A172 (cell line): ENCODE data around the gene ZNRF3. TPM values are rescaled to one million over a fixed set of nuclear protein-coding genes. Genes with fewer than 3 reads are reported as not detected.
"Not testable (repeated sequence)": the region's sequence is repeated elsewhere in the genome, so short reads cannot be mapped to it uniquely, and the experiment has no call there.

Source experiments
- DNase-seq: peaks from one replicate; pipeline ENCODE4 v3.0.0-alpha.2; 2015; ENCODE audit warnings: low spot score
- total RNA-seq: library from RNA; depleted of rRNA; stranded (reverse); fragments of >200 nt; shearing (Covaris generic); gene quantifications from 2 replicates; pipeline ENCODE4 v1.2.3, GENCODE V29; 2014

Gene ZNRF3
- total RNA-seq, 1 experiment from 2014 or later: 3.8 TPM

DNA sequence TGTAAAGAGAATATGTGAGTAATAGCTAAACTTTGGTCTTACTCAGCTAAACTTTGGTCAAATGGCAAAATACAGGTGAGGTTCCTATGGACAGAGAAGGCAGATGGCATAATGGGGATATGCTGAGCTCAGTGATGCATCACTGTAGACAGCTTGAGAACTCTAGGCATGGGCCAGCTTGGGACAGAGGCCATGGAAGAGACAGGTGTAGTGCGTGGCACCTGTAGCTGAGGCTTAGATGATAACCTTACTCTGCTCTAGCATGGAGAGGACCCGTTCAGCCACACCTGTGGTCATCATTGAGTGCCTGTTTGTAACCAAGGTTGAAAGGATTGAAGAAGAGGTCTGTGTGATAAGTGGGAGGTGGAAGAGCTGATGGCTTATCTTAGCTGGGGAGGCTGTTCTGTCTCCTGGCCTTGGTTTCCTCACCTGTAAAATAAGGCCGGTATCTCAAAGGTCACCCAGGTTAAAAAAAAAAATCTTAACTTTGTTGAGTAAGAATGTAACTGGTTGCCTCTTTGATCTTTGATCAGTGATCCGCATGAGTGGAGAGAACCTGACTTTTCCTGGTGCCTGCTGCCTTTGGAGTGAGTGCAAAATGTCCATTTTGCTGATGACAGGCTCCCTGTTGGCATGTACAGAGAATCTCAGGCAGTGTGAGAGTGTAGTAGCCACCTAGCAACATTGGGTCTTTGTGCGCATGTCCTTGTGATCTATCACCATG, 48.6 kb downstream of the ZNRF3 start:
- no peak for DNase-seq

DNA sequence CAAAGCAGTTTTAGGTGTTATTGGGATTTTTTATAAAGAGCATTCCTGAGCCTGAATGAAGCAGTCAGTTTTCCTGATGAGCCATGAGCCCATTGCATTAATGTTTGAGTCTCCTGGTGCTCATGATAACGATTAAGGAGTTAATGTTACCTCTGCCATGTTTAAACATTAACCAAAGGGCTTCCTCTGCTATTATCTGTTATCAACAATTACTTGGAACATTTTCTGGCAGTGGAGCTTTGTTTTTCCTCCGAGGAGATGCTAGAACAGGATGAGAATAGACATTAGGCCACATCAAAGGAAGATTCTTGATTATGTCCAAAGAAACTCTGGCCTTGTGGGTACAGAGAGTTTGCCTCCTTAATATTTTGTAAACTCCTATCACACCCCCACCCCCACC, 49.9 kb downstream of the ZNRF3 start:
- DNase-seq: no peak

DNA sequence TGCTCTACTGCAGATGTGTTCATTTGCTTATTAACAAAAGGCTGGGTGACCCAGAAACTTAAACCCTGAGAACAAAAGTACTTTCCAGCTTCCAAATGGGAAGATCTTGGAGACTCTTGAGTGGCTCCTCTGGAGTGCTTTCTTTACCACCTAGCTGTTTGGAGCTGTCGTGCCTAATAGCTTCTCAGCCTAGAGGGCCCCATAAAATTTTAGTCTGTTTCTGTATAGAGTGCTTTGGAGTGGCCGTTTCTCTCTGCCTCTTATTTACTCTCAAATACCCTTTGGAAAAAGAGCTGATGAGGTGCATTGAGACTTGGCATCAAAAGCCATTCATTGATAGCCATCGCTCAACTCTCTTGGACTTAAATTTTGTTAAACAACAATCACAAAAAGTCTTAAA, 50.7 kb downstream of the ZNRF3 start:
- DNase-seq: no peak

DNA sequence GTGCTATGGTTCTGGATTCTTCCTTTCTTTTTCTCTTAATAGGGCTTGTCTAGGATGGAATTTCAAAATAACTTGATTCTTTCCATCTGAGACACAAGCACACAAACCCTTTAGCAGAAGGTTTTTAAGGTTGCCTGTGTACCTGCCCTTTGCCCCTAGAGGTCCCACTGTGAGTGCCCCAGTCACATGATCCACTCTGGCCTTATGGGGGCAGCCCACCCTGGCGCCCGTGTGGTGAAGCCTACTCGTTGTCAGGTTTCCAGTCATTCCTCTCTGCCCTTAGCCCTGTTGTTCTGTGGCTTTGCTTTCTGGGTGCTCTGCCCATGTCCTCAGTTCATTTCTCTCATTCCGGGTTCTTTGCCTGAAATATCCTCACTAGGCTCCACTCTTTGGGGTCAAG, 51.8 kb downstream of the ZNRF3 start:
- DNase-seq: no peak

DNA sequence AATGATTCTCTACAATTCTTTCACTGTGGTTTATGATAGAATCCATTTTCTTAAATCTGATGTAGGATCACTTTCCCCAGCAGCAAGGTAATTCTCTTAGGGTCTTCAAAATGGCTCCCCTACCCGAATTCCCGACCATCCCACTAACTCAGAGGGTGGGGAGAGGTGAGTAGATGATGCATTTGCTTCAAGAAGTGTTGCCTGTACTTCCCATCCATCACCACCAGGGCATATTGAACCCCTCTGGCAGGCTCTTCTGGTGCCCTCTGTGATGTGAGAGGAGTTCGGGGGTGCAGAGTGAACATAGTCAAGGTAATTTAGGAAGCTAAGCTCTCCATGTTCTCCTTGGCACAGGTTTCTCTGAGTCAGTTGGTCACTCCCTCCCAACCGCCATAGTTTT, 52.3 kb downstream of the ZNRF3 start:
- no peak for DNase-seq

DNA sequence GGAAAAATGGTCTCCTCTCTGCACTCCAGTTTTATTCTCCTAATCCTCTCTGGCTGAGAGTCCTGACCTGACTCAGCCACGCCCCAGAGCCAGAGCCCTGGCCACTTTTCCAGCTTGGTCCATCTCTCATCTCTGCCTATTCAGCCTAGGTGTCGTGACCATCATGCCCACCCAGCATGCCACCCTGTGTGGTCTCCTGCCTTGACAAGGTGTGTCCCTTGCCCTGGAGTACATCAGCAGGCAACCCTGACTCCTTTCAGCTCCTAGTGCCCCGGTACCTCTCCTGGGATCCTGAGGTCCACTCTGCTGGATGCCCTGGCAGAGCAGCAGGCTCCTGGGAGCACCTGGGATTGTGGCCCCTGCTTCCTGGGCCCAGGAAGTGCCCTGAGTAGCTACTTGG, 52.8 kb downstream of the ZNRF3 start:
- no peak for DNase-seq

DNA sequence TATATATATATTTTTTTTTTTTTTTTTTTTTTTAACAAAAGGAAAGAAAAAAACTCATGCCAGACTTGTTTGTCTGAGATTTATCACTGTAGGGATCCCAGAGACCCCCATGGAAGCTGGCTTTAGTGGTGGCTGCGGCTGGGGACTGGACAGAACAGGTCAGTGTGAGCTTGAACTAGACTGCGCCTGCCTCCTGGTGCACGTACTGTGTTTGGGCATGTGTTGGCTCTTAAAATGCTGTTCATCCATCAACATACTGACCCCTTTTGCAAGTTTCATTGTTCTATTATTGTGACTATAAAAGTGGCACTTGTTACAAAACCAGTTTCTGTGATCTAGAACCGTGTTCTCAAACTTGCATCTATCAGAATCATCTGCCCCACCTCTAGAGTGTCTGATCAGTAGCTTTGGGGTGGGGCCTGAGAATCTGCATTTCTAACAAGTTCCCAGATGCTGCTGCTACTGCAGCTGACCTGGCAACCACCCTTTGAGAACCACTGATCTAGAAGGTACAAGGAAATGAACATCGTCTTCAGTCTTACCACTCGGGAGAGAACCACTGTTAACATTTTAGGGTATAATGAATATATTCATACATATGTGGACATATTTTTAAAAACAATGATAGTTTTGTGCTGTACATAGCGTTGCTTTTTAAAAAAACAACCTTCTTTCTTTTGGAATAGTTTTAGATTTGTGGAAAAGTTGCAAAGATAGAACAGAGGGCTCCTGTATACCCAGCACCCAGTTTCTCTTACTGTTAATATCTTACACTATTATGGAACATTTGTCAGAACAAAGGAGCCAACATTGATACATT, 54.0 kb downstream of the ZNRF3 start:
- DNase-seq: no peak

DNA sequence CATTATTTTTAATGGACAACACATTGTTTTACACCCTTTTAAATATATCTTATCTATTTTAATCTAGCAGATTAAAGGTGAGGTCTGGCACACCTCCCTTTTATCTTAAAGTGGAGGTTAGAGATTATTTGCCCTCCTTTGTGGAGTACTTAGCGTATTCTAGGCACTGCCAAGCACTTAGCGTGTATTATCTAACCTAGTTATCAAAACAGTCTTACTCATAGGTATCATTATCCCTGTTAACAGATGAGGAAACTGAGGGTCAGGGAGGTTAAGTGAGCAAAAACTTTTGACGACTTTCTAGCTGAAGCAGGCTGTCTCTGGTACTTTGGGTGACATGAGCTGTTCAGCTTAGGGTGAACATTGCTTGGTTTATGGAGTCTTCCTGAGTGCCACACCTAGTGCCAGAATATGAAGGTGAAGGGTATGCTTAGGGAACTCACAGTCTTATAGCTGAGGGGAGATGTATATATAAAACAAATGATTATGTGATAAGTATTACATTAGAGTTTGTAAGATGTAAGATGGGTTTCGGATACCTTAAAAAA, 55.0 kb downstream of the ZNRF3 start:
- DNase-seq: no peak

DNA sequence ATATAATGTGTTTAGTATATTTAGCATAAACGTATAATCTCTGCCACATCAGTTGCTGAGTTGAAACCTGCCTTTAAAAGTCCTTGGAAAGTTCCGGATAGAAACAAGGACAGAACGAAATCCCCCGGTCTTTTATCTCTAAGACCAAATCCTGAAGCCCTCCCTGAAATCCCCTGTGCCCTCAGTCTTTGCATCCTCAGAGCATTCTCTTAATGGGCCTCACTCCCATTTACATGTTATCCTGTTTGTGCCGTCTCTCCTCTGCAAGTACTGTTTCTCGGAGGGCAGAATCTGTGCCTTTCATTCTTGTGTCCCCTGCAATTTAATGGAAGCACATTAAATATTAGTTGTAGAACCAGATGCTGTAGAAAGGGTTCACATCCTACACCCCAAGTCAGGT, 56.0 kb downstream of the ZNRF3 start:
- DNase-seq: no peak

DNA sequence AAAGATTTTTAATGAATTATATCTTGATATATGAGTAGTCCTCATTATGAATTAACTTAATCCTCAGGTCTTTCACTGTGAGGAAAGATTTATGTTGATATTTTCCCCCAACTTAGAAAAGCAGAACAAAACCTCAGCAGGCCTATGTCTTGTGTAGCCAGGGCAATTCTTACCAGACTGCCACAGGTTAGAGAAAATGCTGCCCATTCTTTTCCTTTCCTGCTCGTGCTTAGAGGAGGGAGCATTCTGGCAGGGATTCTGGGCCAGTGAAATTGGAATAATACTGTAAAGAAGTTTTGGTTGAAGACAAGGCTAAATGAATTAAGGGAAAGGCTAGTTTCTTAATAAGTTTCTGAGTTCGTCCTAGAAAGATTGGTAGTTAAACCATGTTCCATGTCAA, 56.6 kb downstream of the ZNRF3 start:
- DNase-seq: no peak

DNA sequence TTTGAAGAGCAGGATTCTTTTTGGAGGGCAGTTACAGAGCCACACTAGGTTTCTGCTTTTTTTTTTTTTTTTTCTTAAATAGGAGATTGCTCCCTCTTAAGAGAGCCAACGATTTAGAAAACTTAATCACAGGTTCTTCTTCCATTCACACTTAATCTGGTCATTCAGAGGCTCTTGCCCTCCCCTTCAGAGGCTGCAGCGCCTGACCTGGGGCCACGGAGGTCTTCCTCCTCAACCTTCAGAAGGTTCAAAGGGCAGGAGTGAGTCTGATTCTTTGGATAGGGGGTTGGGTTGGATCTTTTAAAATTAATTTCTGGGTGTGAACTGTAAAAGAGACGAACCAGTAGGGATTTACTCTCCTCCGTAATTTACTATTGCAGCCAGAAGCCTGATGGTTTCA, 57.1 kb downstream of the ZNRF3 start:
- DNase-seq: no peak

DNA sequence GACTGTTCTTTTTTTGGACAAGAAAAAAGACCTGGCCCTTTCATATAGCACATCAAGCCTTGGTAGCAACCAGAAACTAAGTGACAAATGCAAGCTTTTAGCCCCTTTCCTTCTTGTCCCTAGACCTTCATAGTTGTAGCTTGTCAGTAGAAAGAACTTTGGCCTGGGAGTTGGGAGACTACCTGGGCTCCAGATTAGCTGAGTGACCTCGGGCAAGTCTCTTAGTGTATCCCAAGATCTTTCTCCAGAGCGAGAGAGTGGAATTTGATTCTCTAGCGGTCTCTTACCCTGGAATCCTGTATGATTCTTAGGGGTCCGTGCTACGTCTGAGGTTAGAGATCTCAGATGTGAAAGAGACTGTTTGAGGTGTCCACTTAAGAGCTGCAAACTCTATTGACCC, 59.0 kb downstream of the ZNRF3 start:
- DNase-seq: no peak

DNA sequence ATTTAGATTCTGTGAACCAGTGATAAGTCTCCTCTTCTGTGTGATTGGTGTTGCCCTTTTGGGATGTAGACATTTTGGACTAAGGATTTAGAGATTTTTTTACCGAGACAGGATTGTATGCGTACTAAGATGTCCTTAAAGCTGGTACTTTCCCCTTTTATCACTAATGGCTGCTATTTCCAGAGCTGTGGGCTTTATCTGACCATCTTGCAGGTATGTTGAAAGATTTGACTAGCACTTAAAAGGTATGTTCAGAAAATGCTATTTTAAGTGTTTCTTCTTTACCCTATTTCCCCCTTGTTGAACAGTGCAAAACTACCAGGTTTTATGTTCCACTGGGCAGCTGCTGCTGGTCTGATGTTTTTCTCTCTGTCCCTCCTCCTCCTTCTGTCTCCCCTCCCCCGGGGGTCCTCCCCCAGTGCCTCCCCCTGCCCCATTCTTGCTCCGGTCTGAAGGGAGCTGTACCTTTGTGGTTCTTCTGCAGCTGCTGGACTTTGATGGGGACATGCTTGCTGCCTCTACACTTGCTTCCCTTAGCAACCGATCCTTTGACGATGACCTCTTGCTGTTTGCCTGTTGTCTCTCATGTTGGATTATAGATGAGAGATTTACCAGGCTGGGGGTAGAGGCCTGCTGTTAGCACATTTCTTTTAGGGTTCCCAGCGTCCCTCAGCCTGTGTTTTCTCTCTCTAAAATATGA, 59.6 kb downstream of the ZNRF3 start:
- DNase-seq: no peak

DNA sequence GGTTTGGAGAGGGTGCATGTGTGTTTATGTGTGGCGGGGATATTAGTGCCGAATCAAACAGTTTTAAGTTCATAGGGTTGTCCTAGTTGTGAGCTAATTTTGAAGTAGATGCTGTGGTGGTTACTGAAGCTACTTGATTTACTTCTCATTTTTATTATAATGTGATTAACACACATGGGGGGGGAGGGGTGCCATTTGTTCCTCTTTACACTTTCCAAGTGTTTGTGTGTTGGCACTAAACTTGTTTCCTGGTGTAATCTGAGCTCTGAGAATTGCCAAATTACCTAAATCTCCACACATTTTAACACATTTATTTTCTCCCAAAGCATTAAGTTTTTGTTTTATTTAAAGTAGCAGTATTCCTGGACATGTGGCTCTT, 60.1 kb downstream of the ZNRF3 start:
- no peak for DNase-seq

DNA sequence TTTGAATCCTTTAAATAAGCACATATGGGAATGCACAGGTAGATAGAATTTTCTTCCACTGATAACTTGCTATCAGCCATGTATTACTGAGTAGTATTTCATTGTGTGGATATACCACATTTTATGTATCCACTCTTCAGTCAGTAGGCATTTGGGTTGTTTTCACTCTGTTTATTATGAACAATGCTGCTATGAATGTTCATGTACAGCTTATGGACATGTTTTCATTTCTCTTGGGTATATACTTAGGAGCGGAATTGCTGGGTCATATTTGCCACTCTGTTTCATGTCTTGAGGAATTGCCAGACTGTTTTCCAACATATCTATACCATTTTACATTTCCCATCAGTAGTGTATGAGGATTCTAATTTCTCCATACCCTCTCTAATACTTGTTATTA, 63.8 kb downstream of the ZNRF3 start:
- no peak for DNase-seq

DNA sequence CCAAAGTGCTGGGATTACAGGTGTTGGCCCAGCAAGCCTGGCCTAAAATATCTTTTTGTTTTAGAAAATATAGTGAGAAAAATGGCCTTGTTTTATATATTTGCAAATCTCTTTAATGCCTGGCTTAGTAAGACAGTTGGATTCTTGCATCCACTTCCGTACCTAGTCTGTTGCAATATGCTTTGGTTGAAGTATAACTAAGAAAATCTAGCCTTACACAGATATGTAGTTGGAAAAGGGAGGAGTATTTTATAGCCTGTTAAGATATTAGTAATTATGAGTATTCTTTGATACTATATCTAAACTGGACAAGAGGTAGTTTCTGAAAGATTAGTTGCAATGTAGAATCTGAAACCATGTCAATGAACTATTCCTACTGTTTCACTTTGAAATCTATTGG, 65.1 kb downstream of the ZNRF3 start:
- no peak for DNase-seq

DNA sequence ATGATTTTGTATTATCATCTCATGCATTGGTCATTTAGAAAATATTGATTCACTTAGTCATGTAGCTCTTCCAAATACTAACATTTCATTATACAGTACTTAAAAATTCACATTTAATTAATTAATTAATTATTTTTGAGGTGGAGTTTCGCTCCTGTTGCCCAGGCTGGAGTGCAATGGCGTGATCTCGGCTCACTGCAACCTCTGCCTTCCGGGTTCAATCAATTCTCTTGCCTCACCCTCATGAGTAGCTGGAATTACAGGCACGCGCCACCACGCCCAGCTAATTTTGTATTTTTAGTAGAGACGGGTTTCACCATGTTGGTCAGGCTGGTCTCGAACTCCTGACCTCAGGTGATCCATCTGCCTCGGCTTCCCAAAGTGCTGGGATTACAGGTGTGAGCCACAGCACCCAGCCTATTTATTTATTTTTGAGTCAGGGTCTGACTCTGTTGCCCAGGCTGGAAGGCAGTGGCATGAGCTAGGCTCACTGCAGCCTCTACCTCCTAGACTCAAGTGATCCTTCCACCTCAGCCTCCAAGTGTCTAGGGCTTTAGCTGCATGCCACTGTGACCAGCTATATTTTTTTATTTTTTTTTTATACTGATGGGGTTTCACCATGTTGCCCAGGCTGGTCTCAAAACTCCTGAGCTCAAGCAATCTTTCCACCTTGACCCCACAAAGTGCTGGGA, 65.6 kb downstream of the ZNRF3 start:
- DNase-seq: not testable (repeated sequence)

DNA sequence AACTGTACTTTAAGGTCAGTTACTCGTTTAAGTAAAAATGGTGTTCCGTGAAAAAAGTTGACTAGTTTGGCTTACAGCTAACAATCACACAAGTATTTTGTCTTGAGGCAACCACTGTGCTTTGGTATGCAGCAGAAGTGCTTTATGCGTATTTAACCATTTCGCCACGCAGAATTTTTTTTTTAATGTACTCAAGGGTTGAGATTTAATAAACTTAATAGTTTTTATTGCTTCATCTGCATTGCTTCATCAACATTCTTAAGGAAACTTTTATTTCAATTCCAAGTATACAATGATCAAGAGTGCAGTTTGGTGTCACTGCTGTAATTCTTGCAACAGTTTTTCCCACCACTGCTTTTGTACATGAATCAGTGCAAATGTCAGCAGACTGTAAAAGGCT, 66.4 kb downstream of the ZNRF3 start:
- DNase-seq: no peak

DNA sequence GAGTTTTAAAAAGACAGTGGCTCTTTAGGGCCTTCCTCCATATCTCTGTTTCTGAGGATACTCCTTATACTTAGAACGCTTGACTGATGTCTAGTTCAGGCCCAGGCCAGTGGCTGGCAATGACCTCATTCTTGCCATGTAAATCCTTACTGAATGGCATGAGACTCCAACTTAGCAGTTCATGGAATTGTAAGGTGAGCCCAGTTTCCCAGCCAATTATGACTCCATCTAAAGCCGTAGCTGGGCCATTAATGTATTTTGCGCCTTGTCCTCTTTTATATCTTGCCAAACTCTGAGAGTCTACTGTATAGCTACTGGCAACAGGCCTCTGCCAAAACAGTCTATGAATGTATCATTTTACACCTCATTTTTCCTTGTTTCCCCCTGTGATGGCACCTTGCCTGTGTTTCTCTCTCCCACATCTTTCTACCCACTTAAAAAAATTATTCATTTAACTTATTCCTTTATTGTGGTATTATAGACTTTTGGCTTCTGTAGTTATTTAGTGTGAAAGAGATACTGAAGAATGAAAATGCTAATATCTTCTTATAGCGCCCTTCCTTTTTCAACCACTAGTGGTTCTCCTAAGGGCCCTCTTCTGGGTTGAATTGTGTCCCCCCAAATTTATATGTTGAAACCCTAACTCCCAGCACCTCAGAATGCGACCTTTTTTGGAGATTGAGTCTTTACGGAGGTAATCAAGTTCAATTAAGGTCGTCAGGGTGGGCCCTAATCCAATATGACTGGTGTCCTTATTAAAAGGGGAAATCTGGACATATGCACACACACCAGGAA, 67.4 kb downstream of the ZNRF3 start:
- DNase-seq: no peak

DNA sequence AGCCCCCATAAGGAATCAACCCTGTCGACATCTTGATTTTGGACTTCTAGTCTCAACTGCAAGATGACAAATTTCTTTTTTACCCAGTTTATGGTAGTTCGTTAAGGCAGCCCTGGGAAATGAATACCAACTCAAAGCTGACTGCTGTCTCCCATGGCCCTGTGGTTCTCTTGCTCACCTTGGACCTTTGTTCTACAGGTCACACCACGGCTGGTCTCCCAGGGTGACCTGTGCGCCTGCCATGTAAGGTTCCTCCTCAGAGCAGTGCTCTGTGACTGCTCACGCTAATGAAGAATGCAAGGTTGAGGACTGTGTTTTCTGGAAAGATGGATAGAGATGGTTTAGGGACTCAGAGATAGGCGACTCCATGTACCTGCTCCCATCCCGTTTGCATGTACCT, 68.2 kb downstream of the ZNRF3 start:
- no peak for DNase-seq

DNA sequence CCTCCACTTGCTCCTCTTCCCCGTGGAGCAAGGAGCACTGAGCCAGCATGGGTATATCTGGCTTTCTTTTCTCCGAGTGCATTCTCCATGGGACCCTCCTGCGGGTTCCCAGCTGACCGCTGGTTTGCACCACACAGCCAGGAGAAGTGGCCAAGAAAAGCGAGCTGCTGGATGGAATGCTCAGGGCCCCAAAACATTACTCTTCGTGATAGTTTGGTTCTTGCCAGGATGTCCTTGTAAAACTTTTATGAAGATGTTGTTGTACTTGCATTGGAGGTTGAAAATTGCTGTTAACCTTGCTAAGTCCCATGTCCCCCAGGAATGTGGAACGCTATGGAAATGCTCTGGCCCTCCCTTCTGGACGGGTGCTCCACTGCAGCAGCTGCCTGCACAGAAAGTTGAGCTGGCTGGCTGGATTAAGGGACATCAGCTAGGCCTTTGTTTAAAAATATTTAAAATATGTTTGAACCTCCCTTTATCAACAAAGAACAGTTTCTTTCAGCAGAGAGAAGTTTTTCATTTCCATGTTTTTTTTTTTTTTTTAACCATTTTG, 68.7 kb downstream of the ZNRF3 start:
- DNase-seq: no peak
